Measurements from ENCODE around the gene RAB17.

DNA sequence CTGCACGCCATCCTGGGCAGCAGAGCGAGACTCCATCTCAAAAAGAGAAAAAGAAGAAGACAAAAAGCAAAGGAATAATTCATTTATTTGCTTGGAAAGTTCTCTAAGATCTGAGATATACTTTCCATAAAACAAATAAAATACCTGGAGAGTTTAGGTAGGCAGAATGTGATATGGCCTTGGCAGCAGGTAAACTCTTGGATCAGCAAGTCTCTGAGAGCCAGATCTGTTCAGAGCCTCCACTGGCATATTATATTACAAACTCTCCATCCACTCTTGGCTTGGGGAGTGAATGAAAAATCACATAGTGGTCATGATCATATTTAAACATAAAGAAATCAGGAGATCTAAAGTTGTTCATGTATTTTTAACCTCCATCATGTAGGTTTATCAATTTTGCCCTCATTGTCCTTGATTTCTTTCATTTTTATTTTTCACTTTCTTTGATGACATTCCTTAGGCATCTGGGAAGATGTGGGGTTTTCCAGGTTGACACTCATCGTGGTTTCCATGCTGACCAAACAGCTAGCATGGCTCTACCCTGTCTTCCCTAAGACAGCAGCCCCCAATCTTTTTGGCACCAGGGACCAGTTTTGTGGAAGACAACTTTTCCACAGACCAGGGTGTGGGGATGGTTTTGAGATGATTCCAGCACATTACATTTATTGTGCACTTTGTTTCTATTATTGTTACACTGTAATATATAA, 47.0 kb upstream of the RAB17 start:
- TF ChIP-seq, protein P1, sequence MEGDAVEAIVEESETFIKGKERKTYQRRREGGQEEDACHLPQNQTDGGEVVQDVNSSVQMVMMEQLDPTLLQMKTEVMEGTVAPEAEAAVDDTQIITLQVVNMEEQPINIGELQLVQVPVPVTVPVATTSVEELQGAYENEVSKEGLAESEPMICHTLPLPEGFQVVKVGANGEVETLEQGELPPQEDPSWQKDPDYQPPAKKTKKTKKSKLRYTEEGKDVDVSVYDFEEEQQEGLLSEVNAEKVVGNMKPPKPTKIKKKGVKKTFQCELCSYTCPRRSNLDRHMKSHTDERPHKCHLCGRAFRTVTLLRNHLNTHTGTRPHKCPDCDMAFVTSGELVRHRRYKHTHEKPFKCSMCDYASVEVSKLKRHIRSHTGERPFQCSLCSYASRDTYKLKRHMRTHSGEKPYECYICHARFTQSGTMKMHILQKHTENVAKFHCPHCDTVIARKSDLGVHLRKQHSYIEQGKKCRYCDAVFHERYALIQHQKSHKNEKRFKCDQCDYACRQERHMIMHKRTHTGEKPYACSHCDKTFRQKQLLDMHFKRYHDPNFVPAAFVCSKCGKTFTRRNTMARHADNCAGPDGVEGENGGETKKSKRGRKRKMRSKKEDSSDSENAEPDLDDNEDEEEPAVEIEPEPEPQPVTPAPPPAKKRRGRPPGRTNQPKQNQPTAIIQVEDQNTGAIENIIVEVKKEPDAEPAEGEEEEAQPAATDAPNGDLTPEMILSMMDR (IDR thresholded peaks at IDR 0.05), result no peak
- no peak for TF ChIP-seq POLR2A (IDR thresholded peaks at IDR 0.05)

Data from thyroid gland (tissue), 4 donors.